ACC112 (cell line): ENCODE data around the gene VTN.

Experiments
- H2AFZ ChIP-seq: fragments of 200-600 bp; sonication (generic); one replicate; pipeline ENCODE4 v1.6.0; 2017; ENCODE audit warnings: antibody characterized with exemption, low read length; ENCODE audit not compliant: unreplicated experiment
- H3K27ac ChIP-seq: fragments of 200-600 bp; sonication (generic); 2 replicates; pipeline ENCODE4 v1.5.1; 2014; ENCODE audit warnings: low read depth, mild to moderate bottlenecking, antibody characterized with exemption, low read length, moderate library complexity
- H3K27me3 ChIP-seq: fragments of 200-600 bp; sonication (generic); 2 replicates; pipeline ENCODE4 v1.6.1; 2014; ENCODE audit warnings: mild to moderate bottlenecking, antibody characterized with exemption, low read length, moderate library complexity, mixed read lengths; ENCODE audit not compliant: insufficient read depth
- H3K36me3 ChIP-seq: fragments of 200-600 bp; sonication (generic); 2 replicates; pipeline ENCODE4 v1.6.1; 2016; ENCODE audit warnings: mild to moderate bottlenecking, antibody characterized with exemption, low read length, moderate library complexity, mixed read lengths; ENCODE audit not compliant: insufficient read depth
- H3K4me1 ChIP-seq: fragments of 200-600 bp; sonication (generic); one replicate; pipeline ENCODE4 v1.6.1; 2016; ENCODE audit warnings: low read length, mixed read lengths; ENCODE audit not compliant: insufficient read depth, unreplicated experiment, control insufficient read depth
- H3K4me3 ChIP-seq: fragments of 200-600 bp; sonication (generic); 2 replicates; pipeline ENCODE4 v1.5.1; 2014; ENCODE audit warnings: mild to moderate bottlenecking, low read depth, low read length
- H3K79me2 ChIP-seq: fragments of 200-600 bp; sonication (generic); one replicate; pipeline ENCODE4 v1.6.0; 2016; ENCODE audit warnings: low read length; ENCODE audit not compliant: control insufficient read depth, unreplicated experiment, insufficient read depth

VTN gene

GRCh38 chr17:28368915-28369683 lies 1.0 kb downstream of the VTN start:
- no peaks in the 10 kb centered on the region for H3K79me2 ChIP-seq
- H2AFZ ChIP-seq, result no peak overlapping the region
- no peak overlapping the region for H3K4me3 ChIP-seq
- H3K27me3 ChIP-seq, result no peaks in the 10 kb centered on the region
- no peaks in the 10 kb centered on the region for H3K36me3 ChIP-seq
- no peak overlapping the region for H3K27ac ChIP-seq
- H3K4me1 ChIP-seq, result peaks cover 26% of the 10 kb centered on the region

GRCh38 chr17:28368306-28368831 lies 1.7 kb downstream of the VTN start:
- H3K27ac ChIP-seq, result no peak overlapping the region
- H3K79me2 ChIP-seq, result no peaks in the 10 kb centered on the region
- H3K4me1 ChIP-seq, result peaks cover 23% of the 10 kb centered on the region
- no peak overlapping the region for H2AFZ ChIP-seq
- H3K4me3 ChIP-seq, result no peak overlapping the region
- H3K27me3 ChIP-seq, result no peaks in the 10 kb centered on the region
- H3K36me3 ChIP-seq, result no peaks in the 10 kb centered on the region

GRCh38 chr17:28367641-28368305 lies 2.3 kb downstream of the VTN start:
- H3K4me3 ChIP-seq, result no peak overlapping the region
- no peaks in the 10 kb centered on the region for H3K36me3 ChIP-seq
- H3K79me2 ChIP-seq, result no peaks in the 10 kb centered on the region
- H3K4me1 ChIP-seq, result peaks cover 17% of the 10 kb centered on the region
- H2AFZ ChIP-seq, result no peak overlapping the region
- H3K27ac ChIP-seq, result no peak overlapping the region
- H3K27me3 ChIP-seq, result no peaks in the 10 kb centered on the region

GRCh38 chr17:28366605-28367004 lies 3.5 kb downstream of the VTN start:
- Histone ChIP-seq H3K27ac (no peak overlapping the region), H3K4me3 (no peak overlapping the region), H3K4me1 (peaks cover 13% of the 10 kb centered on the region)

GRCh38 chr17:28365487-28365886 lies 4.6 kb downstream of the VTN start:
- Histone ChIP-seq H3K4me3 (no peak overlapping the region), H3K27ac (no peak overlapping the region), H3K36me3 (0 out of 2 replicates have a peak, but pooled peaks cover 3% of the 10 kb centered on the region), H2AFZ (no peak overlapping the region), H3K27me3 (no peaks in the 10 kb centered on the region), H3K79me2 (no peaks in the 10 kb centered on the region), H3K4me1 (peaks cover 7% of the 10 kb centered on the region)

More at GRCh38 chr17:28366605-28367004, 3.5 kb downstream of the VTN start:
- Histone ChIP-seq H3K79me2 (no peaks in the 10 kb centered on the region), H2AFZ (no peak overlapping the region), H3K27me3 (no peaks in the 10 kb centered on the region), H3K36me3 (0 out of 2 replicates have a peak, but pooled peaks cover under 1% of the 10 kb centered on the region)

GRCh38 chr17:28364665-28365363 lies 5.3 kb downstream of the VTN start, which contains the start of gene SEBOX:
TSS of gene SEBOX (minus strand) at chr17:28365199. CDS start at chr17:28365151, 48 bp downstream.
- H3K36me3 ChIP-seq, result 0 out of 2 replicates have a peak, but pooled peaks cover 3% of the 10 kb centered on the region
- H3K27ac ChIP-seq, result no peak within 1 kb of the TSS
- H3K27me3 ChIP-seq, result no peaks in the 10 kb centered on the region
- H3K4me1 ChIP-seq, result peaks cover under 1% of the 10 kb centered on the region
- no peak within 1 kb of the TSS for H2AFZ ChIP-seq
- H3K79me2 ChIP-seq, result no peaks in the 10 kb centered on the region
- H3K4me3 ChIP-seq, result no peak within 1 kb of the TSS

- Histone ChIP-seq H2AFZ (no peak overlapping the region), H3K79me2 (peaks cover under 1% of the 10 kb centered on the region), H3K27me3 (no peaks in the 10 kb centered on the region), H3K4me3 (no peak overlapping the region), H3K36me3 (0 out of 2 replicates have a peak, but pooled peaks cover 3% of the 10 kb centered on the region), H3K27ac (no peak overlapping the region), H3K4me1 (no peaks in the 10 kb centered on the region)
Measured at GRCh38 chr17:28363776-28364650, 6.1 kb downstream of the VTN start.

- H3K36me3 ChIP-seq, result 0 out of 2 replicates have a peak, but pooled peaks cover 3% of the 10 kb centered on the region
Measured at GRCh38 chr17:28363186-28363585, 6.9 kb downstream of the VTN start.

GRCh38 chr17:28357901-28358197 lies 12.3 kb downstream of the VTN start:
- Histone ChIP-seq H3K27me3 (no peaks in the 10 kb centered on the region), H2AFZ (peak overlapping the region; percentile 88), H3K36me3 (peaks cover 21% of the 10 kb centered on the region; the same call in 1 of the 2 replicates), H3K4me1 (peaks cover 17% of the 10 kb centered on the region), H3K4me3 (peak overlapping the region; percentile 93), H3K79me2 (peaks cover 32% of the 10 kb centered on the region), H3K27ac (peak overlapping the region; percentile 29; the same call in 1 of the 2 replicates)

More at GRCh38 chr17:28363186-28363585, 6.9 kb downstream of the VTN start:
- Histone ChIP-seq H3K27ac (no peak overlapping the region), H3K27me3 (no peaks in the 10 kb centered on the region), H3K79me2 (peaks cover 9% of the 10 kb centered on the region), H3K4me1 (peaks cover 5% of the 10 kb centered on the region), H2AFZ (no peak overlapping the region), H3K4me3 (no peak overlapping the region)
